Vagina (tissue), 2 donors: Measurements from ENCODE around the gene TXNL4B.

Experiments used
- CTCF ChIP-seq, 3 experiments: fragments of 450-650 bp in 2 of 3; fragments of 200-600 bp in 1 of 3; sonication (generic) in 1 of 3; IDR thresholded peaks; one replicate each; pipeline ENCODE4 v1.5.1; 2017 to 2019; ENCODE audit warnings: antibody characterized with exemption in 3 of 3, mild to moderate bottlenecking in 2 of 3, moderate library complexity in 2 of 3
- POLR2A ChIP-seq, 2 donors: fragments of 450-650 bp; IDR thresholded peaks; one replicate each; pipeline ENCODE4 v1.6.1; 2017; ENCODE audit warnings: antibody characterized with exemption in 2 of 2, mild to moderate bottlenecking in 2 of 2, moderate library complexity in 2 of 2

- TF ChIP-seq CTCF (IDR thresholded peaks at IDR 0.05) = peak in 1 of 3 experiments; percentile 13
- no peak for TF ChIP-seq POLR2A (IDR thresholded peaks at IDR 0.05)
These were observed 6.0 kb upstream of the TXNL4B start for GRCh38 chr16:72099377-72099818.
